K562 (cell line): Measurements from ENCODE around the gene NEU1. TPM values are rescaled to one million over a fixed set of nuclear protein-coding genes. Genes with fewer than 3 reads are reported as not detected.
A peak's percentile ranks its signal among the peaks of the same experiment; 100 is the strongest.

ENCODE experiments used
- GATAD2A ChIP-seq: fragments of 450-650 bp; IDR thresholded peaks from 2 replicates; pipeline ENCODE4 v1.6.1; 2017
- SETDB1 ChIP-seq: IDR thresholded peaks from one replicate; pipeline ENCODE4 v1.6.1; 2012; ENCODE audit warnings: low read length, control low read depth, inconsistent platforms
- ZNF224 ChIP-seq: sonication (generic); formaldehyde crosslinking; IDR thresholded peaks from 2 replicates; pipeline ENCODE4 v1.8.0; 2022; ENCODE audit warnings: mild to moderate bottlenecking, missing genetic modification reagents
- ZZZ3 ChIP-seq: fragments of 450-650 bp; IDR thresholded peaks from 2 replicates; pipeline ENCODE4 v1.6.1; 2016; ENCODE audit warnings: antibody characterized with exemption, mild to moderate bottlenecking, moderate library complexity
- polyA plus RNA-seq, 8 experiments: library from polyadenylated mRNA; depleted of rRNA in 4 of 8; stranded (reverse) in 5 of 8; unstranded in 3 of 8; fragments of >200 nt; fragmentation: Nextera tagmentation in 2 of 8; fragmentation: Illumina TruSeq in 1 of 8; extraction: Ambion mirVana in 2 of 8; extraction: Trizol in 1 of 8; gene quantifications; 2 replicates each; pipeline versions ENCODE4 v1.2.1 to v1.2.3, GENCODE V29; 2011 to 2014; ENCODE audit warnings: inconsistent platforms in 1 of 8, missing spikeins in 1 of 8
- total RNA-seq, 7 experiments: library from RNA; depleted of rRNA in 6 of 7; stranded (reverse); fragments of >200 nt in 6 of 7; fragmentation: Illumina TruSeq in 2 of 7; extraction: Trizol in 2 of 7; gene quantifications; 2 replicates each; pipeline versions ENCODE4 v1.2.1 to v1.2.3, GENCODE V29; 2011 to 2021; ENCODE audit warnings: low replicate concordance in 1 of 7
- TF ChIP-seq, protein P1 (sequence below), 2 experiments: fragments of 450-650 bp in 1 of 2; sonication (generic) in 1 of 2; formaldehyde crosslinking in 1 of 2; IDR thresholded peaks; 2 replicates each; pipeline versions ENCODE4 v1.7.1 to v1.9.0; 2016 to 2022; ENCODE audit warnings: inconsistent platforms in 1 of 2, mild to moderate bottlenecking in 1 of 2, missing genetic modification reagents in 1 of 2
- TF ChIP-seq, protein P2 (sequence below): fragments of 450-650 bp; IDR thresholded peaks from 2 replicates; pipeline ENCODE4 v1.6.1; 2017; ENCODE audit warnings: mild to moderate bottlenecking, moderate library complexity
- TF ChIP-seq, protein P3 (sequence below): IDR thresholded peaks from 2 replicates; pipeline ENCODE4 v1.6.1; 2011; ENCODE audit warnings: borderline replicate concordance, low read depth, mild to moderate bottlenecking, moderate library complexity, low read length; ENCODE audit not compliant: insufficient read depth, poor library complexity, severe bottlenecking
- TF ChIP-seq, protein P4 (sequence below): fragments of 450-650 bp; formaldehyde crosslinking; IDR thresholded peaks from 2 replicates; pipeline ENCODE4 v1.4.0; 2020; ENCODE audit warnings: mild to moderate bottlenecking, mixed read lengths
- TF ChIP-seq, protein P5 (sequence below): sonication (generic); formaldehyde crosslinking; IDR thresholded peaks from 2 replicates; pipeline ENCODE4 v1.8.1; 2023; ENCODE audit warnings: mild to moderate bottlenecking, missing genetic modification reagents

NEU1 gene
- total and polyA plus RNA-seq, 9 of the 15 experiments (the other 6 are each of a cell fraction or from before 2014, with no cell fraction given) = 14.8 to 67.8 (median 51.0) TPM

DNA sequence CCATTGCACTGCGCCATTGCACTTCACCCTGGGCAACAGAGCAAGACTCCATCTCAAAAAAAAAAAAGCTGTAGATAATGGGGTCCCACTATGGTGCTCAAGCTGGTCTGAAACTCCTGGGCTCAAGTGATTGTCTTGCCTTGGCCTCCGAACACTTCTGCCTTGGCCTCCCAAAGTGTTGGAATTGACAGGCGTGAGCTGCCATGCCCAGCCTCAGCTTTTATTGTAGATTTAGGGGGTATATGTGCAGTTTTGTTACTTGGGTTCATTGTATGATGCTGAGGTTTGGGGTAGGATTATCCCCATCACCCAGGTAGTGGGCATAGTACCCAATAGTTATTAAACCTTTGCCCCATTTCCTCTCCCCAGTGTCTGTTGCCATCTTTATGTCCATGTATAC, 23.7 kb downstream of the NEU1 start (continued):
- TF ChIP-seq, protein P1, sequence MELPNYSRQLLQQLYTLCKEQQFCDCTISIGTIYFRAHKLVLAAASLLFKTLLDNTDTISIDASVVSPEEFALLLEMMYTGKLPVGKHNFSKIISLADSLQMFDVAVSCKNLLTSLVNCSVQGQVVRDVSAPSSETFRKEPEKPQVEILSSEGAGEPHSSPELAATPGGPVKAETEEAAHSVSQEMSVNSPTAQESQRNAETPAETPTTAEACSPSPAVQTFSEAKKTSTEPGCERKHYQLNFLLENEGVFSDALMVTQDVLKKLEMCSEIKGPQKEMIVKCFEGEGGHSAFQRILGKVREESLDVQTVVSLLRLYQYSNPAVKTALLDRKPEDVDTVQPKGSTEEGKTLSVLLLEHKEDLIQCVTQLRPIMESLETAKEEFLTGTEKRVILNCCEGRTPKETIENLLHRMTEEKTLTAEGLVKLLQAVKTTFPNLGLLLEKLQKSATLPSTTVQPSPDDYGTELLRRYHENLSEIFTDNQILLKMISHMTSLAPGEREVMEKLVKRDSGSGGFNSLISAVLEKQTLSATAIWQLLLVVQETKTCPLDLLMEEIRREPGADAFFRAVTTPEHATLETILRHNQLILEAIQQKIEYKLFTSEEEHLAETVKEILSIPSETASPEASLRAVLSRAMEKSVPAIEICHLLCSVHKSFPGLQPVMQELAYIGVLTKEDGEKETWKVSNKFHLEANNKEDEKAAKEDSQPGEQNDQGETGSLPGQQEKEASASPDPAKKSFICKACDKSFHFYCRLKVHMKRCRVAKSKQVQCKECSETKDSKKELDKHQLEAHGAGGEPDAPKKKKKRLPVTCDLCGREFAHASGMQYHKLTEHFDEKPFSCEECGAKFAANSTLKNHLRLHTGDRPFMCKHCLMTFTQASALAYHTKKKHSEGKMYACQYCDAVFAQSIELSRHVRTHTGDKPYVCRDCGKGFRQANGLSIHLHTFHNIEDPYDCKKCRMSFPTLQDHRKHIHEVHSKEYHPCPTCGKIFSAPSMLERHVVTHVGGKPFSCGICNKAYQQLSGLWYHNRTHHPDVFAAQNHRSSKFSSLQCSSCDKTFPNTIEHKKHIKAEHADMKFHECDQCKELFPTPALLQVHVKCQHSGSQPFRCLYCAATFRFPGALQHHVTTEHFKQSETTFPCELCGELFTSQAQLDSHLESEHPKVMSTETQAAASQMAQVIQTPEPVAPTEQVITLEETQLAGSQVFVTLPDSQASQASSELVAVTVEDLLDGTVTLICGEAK (IDR thresholded peaks at IDR 0.05) = no peak
- TF ChIP-seq, protein P1 (CRISPR knock-in tag; IDR thresholded peaks at IDR 0.05) = no peak
- TF ChIP-seq, protein P2, sequence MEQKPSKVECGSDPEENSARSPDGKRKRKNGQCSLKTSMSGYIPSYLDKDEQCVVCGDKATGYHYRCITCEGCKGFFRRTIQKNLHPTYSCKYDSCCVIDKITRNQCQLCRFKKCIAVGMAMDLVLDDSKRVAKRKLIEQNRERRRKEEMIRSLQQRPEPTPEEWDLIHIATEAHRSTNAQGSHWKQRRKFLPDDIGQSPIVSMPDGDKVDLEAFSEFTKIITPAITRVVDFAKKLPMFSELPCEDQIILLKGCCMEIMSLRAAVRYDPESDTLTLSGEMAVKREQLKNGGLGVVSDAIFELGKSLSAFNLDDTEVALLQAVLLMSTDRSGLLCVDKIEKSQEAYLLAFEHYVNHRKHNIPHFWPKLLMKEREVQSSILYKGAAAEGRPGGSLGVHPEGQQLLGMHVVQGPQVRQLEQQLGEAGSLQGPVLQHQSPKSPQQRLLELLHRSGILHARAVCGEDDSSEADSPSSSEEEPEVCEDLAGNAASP = no peak
- no peak for TF ChIP-seq GATAD2A
- TF ChIP-seq, protein P3, sequence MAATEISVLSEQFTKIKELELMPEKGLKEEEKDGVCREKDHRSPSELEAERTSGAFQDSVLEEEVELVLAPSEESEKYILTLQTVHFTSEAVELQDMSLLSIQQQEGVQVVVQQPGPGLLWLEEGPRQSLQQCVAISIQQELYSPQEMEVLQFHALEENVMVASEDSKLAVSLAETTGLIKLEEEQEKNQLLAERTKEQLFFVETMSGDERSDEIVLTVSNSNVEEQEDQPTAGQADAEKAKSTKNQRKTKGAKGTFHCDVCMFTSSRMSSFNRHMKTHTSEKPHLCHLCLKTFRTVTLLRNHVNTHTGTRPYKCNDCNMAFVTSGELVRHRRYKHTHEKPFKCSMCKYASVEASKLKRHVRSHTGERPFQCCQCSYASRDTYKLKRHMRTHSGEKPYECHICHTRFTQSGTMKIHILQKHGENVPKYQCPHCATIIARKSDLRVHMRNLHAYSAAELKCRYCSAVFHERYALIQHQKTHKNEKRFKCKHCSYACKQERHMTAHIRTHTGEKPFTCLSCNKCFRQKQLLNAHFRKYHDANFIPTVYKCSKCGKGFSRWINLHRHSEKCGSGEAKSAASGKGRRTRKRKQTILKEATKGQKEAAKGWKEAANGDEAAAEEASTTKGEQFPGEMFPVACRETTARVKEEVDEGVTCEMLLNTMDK = no peak
- TF ChIP-seq, protein P4, sequence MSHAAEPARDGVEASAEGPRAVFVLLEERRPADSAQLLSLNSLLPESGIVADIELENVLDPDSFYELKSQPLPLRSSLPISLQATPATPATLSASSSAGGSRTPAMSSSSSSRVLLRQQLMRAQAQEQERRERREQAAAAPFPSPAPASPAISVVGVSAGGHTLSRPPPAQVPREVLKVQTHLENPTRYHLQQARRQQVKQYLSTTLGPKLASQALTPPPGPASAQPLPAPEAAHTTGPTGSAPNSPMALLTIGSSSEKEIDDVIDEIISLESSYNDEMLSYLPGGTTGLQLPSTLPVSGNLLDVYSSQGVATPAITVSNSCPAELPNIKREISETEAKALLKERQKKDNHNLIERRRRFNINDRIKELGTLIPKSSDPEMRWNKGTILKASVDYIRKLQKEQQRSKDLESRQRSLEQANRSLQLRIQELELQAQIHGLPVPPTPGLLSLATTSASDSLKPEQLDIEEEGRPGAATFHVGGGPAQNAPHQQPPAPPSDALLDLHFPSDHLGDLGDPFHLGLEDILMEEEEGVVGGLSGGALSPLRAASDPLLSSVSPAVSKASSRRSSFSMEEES (CRISPR knock-in tag) = no peak
- TF ChIP-seq, protein P5, sequence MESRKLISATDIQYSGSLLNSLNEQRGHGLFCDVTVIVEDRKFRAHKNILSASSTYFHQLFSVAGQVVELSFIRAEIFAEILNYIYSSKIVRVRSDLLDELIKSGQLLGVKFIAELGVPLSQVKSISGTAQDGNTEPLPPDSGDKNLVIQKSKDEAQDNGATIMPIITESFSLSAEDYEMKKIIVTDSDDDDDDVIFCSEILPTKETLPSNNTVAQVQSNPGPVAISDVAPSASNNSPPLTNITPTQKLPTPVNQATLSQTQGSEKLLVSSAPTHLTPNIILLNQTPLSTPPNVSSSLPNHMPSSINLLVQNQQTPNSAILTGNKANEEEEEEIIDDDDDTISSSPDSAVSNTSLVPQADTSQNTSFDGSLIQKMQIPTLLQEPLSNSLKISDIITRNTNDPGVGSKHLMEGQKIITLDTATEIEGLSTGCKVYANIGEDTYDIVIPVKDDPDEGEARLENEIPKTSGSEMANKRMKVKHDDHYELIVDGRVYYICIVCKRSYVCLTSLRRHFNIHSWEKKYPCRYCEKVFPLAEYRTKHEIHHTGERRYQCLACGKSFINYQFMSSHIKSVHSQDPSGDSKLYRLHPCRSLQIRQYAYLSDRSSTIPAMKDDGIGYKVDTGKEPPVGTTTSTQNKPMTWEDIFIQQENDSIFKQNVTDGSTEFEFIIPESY (CRISPR knock-in tag) = peak; percentile 89
- no peak for TF ChIP-seq SETDB1
- TF ChIP-seq ZZZ3 = no peak
- TF ChIP-seq ZNF224 = no peak
